PC-9 (cell line): ENCODE data around the gene CRYBG1. TPM values are rescaled to one million over a fixed set of nuclear protein-coding genes. Genes with fewer than 3 reads are reported as not detected.

Experiments used
- BruUV-seq: library from RNA; stranded (reverse); fragments of 400-500 nt; replicated peaks from 2 replicates; lab custom pipeline; 2021; lab: Mats Ljungman, UMichigan
- CTCF ChIA-PET: fragments of 300-600 bp; sonication (Branson Sonifier 250); formaldehyde crosslinking; loops from one replicate; lab custom pipeline; 2022; ENCODE audit warnings: antibody characterized with exemption; lab: Charles Lee
- POLR2A ChIA-PET: fragments of 300-600 bp; sonication (Branson Sonifier 250); formaldehyde crosslinking; loops from one replicate; lab custom pipeline; 2022; ENCODE audit warnings: antibody characterized with exemption; ENCODE audit not compliant: unreplicated experiment; lab: Charles Lee
- DNase-seq, 2 experiments: peaks; one replicate each; pipeline versions ENCODE4 v3.0.0 to v3.0.0-alpha.2; 2015 to 2022; ENCODE audit warnings: mixed read lengths in 1 of 2
- H2AFZ ChIP-seq: fragments of 200-600 bp; sonication (generic); 2 replicates; pipeline ENCODE4 v1.8.1; 2017; ENCODE audit warnings: antibody characterized with exemption
- H3F3A ChIP-seq: fragments of 200-600 bp; sonication (generic); 2 replicates; pipeline ENCODE4 v1.8.1; 2017; ENCODE audit warnings: antibody characterized with exemption, mild to moderate bottlenecking, low read depth; ENCODE audit not compliant: insufficient read depth
- H3K27ac ChIP-seq: fragments of 200-600 bp; sonication (generic); 2 replicates; pipeline ENCODE4 v1.6.1; 2016; ENCODE audit warnings: mixed run types
- H3K27me3 ChIP-seq: fragments of 200-600 bp; sonication (generic); 2 replicates; pipeline ENCODE4 v1.6.1; 2016; ENCODE audit warnings: low read depth, mixed run types; ENCODE audit not compliant: insufficient read depth
- H3K36me3 ChIP-seq: fragments of 200-600 bp; sonication (generic); 2 replicates; pipeline ENCODE4 v1.6.1; 2016; ENCODE audit warnings: low read depth, mixed run types
- H3K4me1 ChIP-seq: fragments of 200-600 bp; sonication (generic); replicated peaks from 2 replicates; pipeline ENCODE4 v1.6.1; 2016; ENCODE audit warnings: mixed run types; ENCODE audit not compliant: insufficient read depth
- H3K4me2 ChIP-seq: fragments of 200-600 bp; sonication (generic); 2 replicates; pipeline ENCODE4 v1.6.1; 2017; ENCODE audit warnings: mixed run types
- H3K4me3 ChIP-seq: fragments of 200-600 bp; sonication (generic); 2 replicates; pipeline ENCODE4 v1.6.1; 2016; ENCODE audit warnings: mixed run types
- H3K79me2 ChIP-seq: fragments of 200-600 bp; sonication (generic); 2 replicates; pipeline ENCODE4 v1.6.1; 2017; ENCODE audit warnings: low read depth, mixed run types
- H3K9me2 ChIP-seq: fragments of 200-600 bp; sonication (generic); 2 replicates; pipeline ENCODE4 v1.8.1; 2017; ENCODE audit warnings: mild to moderate bottlenecking; ENCODE audit not compliant: insufficient read depth
- H3K9me3 ChIP-seq: fragments of 200-600 bp; sonication (generic); 2 replicates; pipeline ENCODE4 v1.8.1; 2016; ENCODE audit warnings: low read depth; ENCODE audit not compliant: insufficient read depth
- H4K20me1 ChIP-seq: fragments of 200-600 bp; sonication (generic); 2 replicates; pipeline ENCODE4 v1.8.1; 2017; ENCODE audit not compliant: insufficient read depth
- CTCF ChIP-seq: fragments of 200-600 bp; sonication (generic); conservative IDR thresholded peaks from 2 replicates; pipeline ENCODE4 v1.6.1; 2017; ENCODE audit warnings: mixed run types, antibody characterized with exemption, mild to moderate bottlenecking, moderate library complexity
- EZH2 ChIP-seq: fragments of 200-600 bp; sonication (generic); IDR thresholded peaks from 2 replicates; pipeline ENCODE4 v1.8.0; 2017; ENCODE audit warnings: antibody characterized with exemption, low read depth
- intact Hi-C: fragments of 100-400 bp; cut with micrococcal nuclease; formaldehyde crosslinking; loops from one replicate; pipeline ENCODE4 v1.10.0; 2022; ENCODE audit not compliant: unreplicated experiment
- total RNA-seq: library from RNA; stranded (reverse); gene quantifications from 2 replicates; pipeline ENCODE4 v1.2.3, GENCODE V29; 2021

The CRYBG1 gene
- total RNA-seq, 1 experiment from 2014 or later: 49.3 TPM

GRCh38 chr6:106324726-106325335 lies 35.7 kb upstream of the CRYBG1 start:
- peak overlapping the region; percentile 91 for H3K4me3 ChIP-seq
- no peaks in the 10 kb centered on the region for H3K9me2 ChIP-seq
- H3K79me2 ChIP-seq: peaks cover 53% of the 10 kb centered on the region
- H3K4me2 ChIP-seq: peak overlapping the region; percentile 79
- no peak for TF ChIP-seq CTCF
- POLR2A ChIA-PET: interaction anchor here (0.6 kb wide), 2 partner anchors 15 to 893 kb away, joined by 3 to 27 read pairs; no protein-coding TSS in a partner anchor
- intact Hi-C loops: no loop called here
- H3K36me3 ChIP-seq: no peaks in the 10 kb centered on the region
- H4K20me1 ChIP-seq: 0 out of 2 replicates have a peak, but pooled peaks cover 7% of the 10 kb centered on the region
- no peak for DNase-seq
- TSS peak; percentile 82 for BruUV-seq
- H2AFZ ChIP-seq: peak overlapping the region; percentile 93
- H3F3A ChIP-seq: peaks cover 12% of the 10 kb centered on the region
- CTCF ChIA-PET: no interaction called here
- H3K27me3 ChIP-seq: no peaks in the 10 kb centered on the region
- H3K27ac ChIP-seq: peak overlapping the region; percentile 92
- no peaks in the 10 kb centered on the region for H3K9me3 ChIP-seq
- H3K4me1 ChIP-seq: peaks cover 13% of the 10 kb centered on the region

- Histone ChIP-seq H3K36me3 (no peaks in the 10 kb centered on the region), H4K20me1 (0 out of 2 replicates have a peak, but pooled peaks cover 1% of the 10 kb centered on the region), H3F3A (peaks cover 12% of the 10 kb centered on the region), H3K9me3 (no peaks in the 10 kb centered on the region), H3K27me3 (no peaks in the 10 kb centered on the region), H3K4me1 (peaks cover 13% of the 10 kb centered on the region), H3K4me2 (peak within 1 kb of the TSS; percentile 79), H3K4me3 (peak within 1 kb of the TSS; percentile 91), H3K79me2 (peaks cover 46% of the 10 kb centered on the region), H3K27ac (peak within 1 kb of the TSS; percentile 92), H3K9me2 (no peaks in the 10 kb centered on the region), H2AFZ (peak within 1 kb of the TSS; percentile 93)
- DNase-seq: peak; percentile 96 to 98
- ChIA-PET CTCF (interaction anchor here (0.6 kb wide), 3 partner anchors 13 to 1327 kb away, joined by 3 to 5 read pairs (median 3); no protein-coding TSS in a partner anchor), POLR2A (interaction anchor here (0.6 to 0.7 kb wide), 10 partner anchors 14 to 1220 kb away, joined by 3 to 27 read pairs (median 3); no protein-coding TSS in a partner anchor)
- TF ChIP-seq CTCF (no peak), EZH2 (no peak)
- BruUV-seq: TSS peak; percentile 97
- intact Hi-C loops: no loop called here
Measured at GRCh38 chr6:106325336-106326178, 35.0 kb upstream of the CRYBG1 start, which contains the start of gene ATG5. Gene ATG5, minus strand, starts transcription at chr6:106325760. Its CDS starts 9,552 bp downstream, at chr6:106316208.
